A673 (cell line): Measurements from ENCODE around the gene C4orf50.

Source experiments
- EZH2 ChIP-seq: fragments of 200-600 bp; sonication (generic); IDR thresholded peaks from 2 replicates; pipeline ENCODE4 v1.6.1; 2017; ENCODE audit warnings: borderline replicate concordance, low read depth, mild to moderate bottlenecking, mixed read lengths, antibody characterized with exemption, low read length; ENCODE audit not compliant: poor library complexity, severe bottlenecking
- TF ChIP-seq, protein P1 (sequence below): fragments of 300-800, 200-600 bp; sonication (generic); conservative IDR thresholded peaks from 2 replicates; pipeline ENCODE4 v1.5.1; 2017; ENCODE audit warnings: low read depth, mild to moderate bottlenecking, antibody characterized with exemption, low read length, moderate library complexity, mixed read lengths

DNA sequence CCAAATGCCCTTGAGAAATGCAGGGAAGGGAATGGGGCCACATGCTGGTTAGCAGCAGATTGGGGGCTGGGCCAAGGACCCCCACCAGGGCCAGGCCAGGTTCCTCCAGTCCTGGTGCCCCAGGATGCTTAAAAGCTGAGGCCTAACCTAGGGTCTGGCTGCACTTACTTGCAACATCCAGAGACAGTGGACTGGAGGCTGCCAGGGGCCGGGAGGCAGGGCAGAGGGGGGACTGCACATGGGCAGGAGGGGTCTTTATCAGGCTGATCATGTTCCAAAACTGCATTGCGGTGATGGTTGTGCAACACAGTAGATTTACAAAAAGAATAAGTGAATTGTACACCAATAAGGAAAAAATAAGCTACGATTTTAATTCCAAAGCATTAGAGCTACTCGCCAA, 36.8 kb upstream of the C4orf50 start:
- TF ChIP-seq, protein P1, sequence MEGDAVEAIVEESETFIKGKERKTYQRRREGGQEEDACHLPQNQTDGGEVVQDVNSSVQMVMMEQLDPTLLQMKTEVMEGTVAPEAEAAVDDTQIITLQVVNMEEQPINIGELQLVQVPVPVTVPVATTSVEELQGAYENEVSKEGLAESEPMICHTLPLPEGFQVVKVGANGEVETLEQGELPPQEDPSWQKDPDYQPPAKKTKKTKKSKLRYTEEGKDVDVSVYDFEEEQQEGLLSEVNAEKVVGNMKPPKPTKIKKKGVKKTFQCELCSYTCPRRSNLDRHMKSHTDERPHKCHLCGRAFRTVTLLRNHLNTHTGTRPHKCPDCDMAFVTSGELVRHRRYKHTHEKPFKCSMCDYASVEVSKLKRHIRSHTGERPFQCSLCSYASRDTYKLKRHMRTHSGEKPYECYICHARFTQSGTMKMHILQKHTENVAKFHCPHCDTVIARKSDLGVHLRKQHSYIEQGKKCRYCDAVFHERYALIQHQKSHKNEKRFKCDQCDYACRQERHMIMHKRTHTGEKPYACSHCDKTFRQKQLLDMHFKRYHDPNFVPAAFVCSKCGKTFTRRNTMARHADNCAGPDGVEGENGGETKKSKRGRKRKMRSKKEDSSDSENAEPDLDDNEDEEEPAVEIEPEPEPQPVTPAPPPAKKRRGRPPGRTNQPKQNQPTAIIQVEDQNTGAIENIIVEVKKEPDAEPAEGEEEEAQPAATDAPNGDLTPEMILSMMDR = no peak
- TF ChIP-seq EZH2 = no peak
